ENCODE data around the gene CLMN. TPM values are rescaled to one million over a fixed set of nuclear protein-coding genes. Genes with fewer than 3 reads are reported as not detected.

The CLMN gene
- total and polyA plus RNA-seq, 2 donors (not counting 3 experiments of a cell fraction or from before 2014, with no cell fraction given), result 0.72 to 9.6 TPM

- TF ChIP-seq CTCF (IDR thresholded peaks at IDR 0.05; ENCODE audit: extremely low read depth in 1 of 2, insufficient read depth in 1 of 2, low read depth in 1 of 2, low read length in 2 of 2), result no peak
- no peak for TF ChIP-seq POLR2A (IDR thresholded peaks at IDR 0.05; ENCODE audit: low read depth, low read length)
- TF ChIP-seq MAX (IDR thresholded peaks at IDR 0.05; ENCODE audit: insufficient read depth, insufficient read length), result no peak
- no peak for TF ChIP-seq MYC (IDR thresholded peaks at IDR 0.05; ENCODE audit: low read depth, low read length)
- no peak for TF ChIP-seq POLR2AphosphoS5 (IDR thresholded peaks at IDR 0.05; ENCODE audit: insufficient read depth, low read depth, low read length)
- TF ChIP-seq GATA2 (IDR thresholded peaks at IDR 0.05; ENCODE audit: insufficient read depth, insufficient read length, low read depth, low read length), result no peak
- no peak for TF ChIP-seq JUN (IDR thresholded peaks at IDR 0.05; ENCODE audit: borderline replicate concordance, insufficient read depth, insufficient read length, low read depth)
- no peak for TF ChIP-seq EZH2 (IDR thresholded peaks at IDR 0.05; ENCODE audit: borderline replicate concordance, low read depth, low read length, severe bottlenecking)
- Histone ChIP-seq H3K9me1 (replicated peaks; ENCODE audit: control insufficient read depth, extremely low read depth, insufficient read depth, low read length) (no peaks in the 10 kb centered on the region), H3K36me3 (ENCODE audit: control insufficient read depth in 2 of 2, extremely low read depth in 1 of 2, insufficient read depth in 2 of 2, low read length in 2 of 2) (no peaks in the 10 kb centered on the region), H3K79me2 (ENCODE audit: control insufficient read depth, insufficient read depth, low read length) (no peaks in the 10 kb centered on the region), H3K27me3 (ENCODE audit: control insufficient read depth in 2 of 2, insufficient read depth in 2 of 2, low read length in 2 of 2) (peaks cover 2% of the 10 kb centered on the region in 2 experiments), H3K4me2 (ENCODE audit: insufficient read depth, low read length) (no peak overlapping the region), H3K9ac (replicated peaks; ENCODE audit: extremely low read depth, insufficient read depth, low read length) (no peak overlapping the region), H2AFZ (ENCODE audit: low read depth, low read length) (no peak overlapping the region), H3K27ac (ENCODE audit: insufficient read depth, low read depth, low read length) (no peak overlapping the region), H3K4me1 (ENCODE audit: control insufficient read depth, extremely low read depth, insufficient read depth, low read length) (peaks cover 3% of the 10 kb centered on the region), H4K20me1 (replicated peaks; ENCODE audit: control insufficient read depth, extremely low read depth, insufficient read depth, low read length) (no peaks in the 10 kb centered on the region), H3K9me3 (replicated peaks; ENCODE audit: control insufficient read depth, insufficient read depth, low read length) (no peaks in the 10 kb centered on the region), H3K4me3 (replicated peaks in 1 of 3; ENCODE audit: insufficient read depth in 1 of 3, low read depth in 1 of 3, low read length in 3 of 3) (no peak overlapping the region)
- no peak for DNase-seq (ENCODE audit: low read depth, low spot score)
- no peak for FAIRE-seq
- CTCF ChIA-PET, result interaction anchor here (1.7 kb wide), 1 partner anchor 40 kb away, joined by 6 read pairs; no protein-coding TSS in a partner anchor
- intact Hi-C loops (cut with micrococcal nuclease), result loop anchor here (2.0 kb wide), 1 partner anchor 164 kb away; the partner anchor contains the start of gene DICER1
- dilution Hi-C loops (cut with MboI; ENCODE audit: extremely low pct_ligation_motif_present, low sequenced_read_pairs), result no loop called here
- POLR2A ChIA-PET, result no interaction called here
- no TSS peak for BruUV-seq (replicated peaks)
Observed at GRCh38 chr14:95320955-95321600, 1.4 kb upstream of the CLMN start.
